Activated gamma-delta T cell treated with Interleukin-2 at 50 U/mL for 16 hours (primary cell): ENCODE data around the gene RPS8.
A peak's percentile ranks its signal among the peaks of the same experiment; 100 is the strongest.
"Not testable (repeated sequence)": the region's sequence is repeated elsewhere in the genome, so short reads cannot be mapped to it uniquely, and the experiment has no call there.

Source experiments
- DNase-seq: peaks from one replicate; pipeline ENCODE4 v3.0.0-alpha.2; 2020

Gene RPS8

GRCh38 chr1:44775078-44775929, at the start of gene RPS8:
Gene RPS8 (plus strand): TSS chr1:44775540. CDS start chr1:44775597, 57 bp downstream.
- peak; percentile 87 for DNase-seq

GRCh38 chr1:44730741-44731512, 44.4 kb upstream of the RPS8 start, which contains the start of gene RNU5D-1:
Gene RNU5D-1 (minus strand): TSS chr1:44731170.
- peak; percentile 96 for DNase-seq

GRCh38 chr1:44733365-44733764, 42.0 kb upstream of the RPS8 start:
- DNase-seq: no peak

- no peak for DNase-seq
Observed at GRCh38 chr1:44733784-44734183, 41.6 kb upstream of the RPS8 start.

- no peak for DNase-seq
Observed at GRCh38 chr1:44735992-44736391, 39.3 kb upstream of the RPS8 start.

- DNase-seq: not testable (repeated sequence)
Observed at GRCh38 chr1:44738953-44739306, 36.4 kb upstream of the RPS8 start.

- peak; percentile 94 for DNase-seq
Observed at GRCh38 chr1:44739307-44740178, 35.8 kb upstream of the RPS8 start, which contains the start of gene KIF2C. Gene KIF2C (plus strand): TSS chr1:44739837. CDS start chr1:44739933, 96 bp downstream.

- no peak for DNase-seq
Observed at GRCh38 chr1:44740179-44740617, 35.1 kb upstream of the RPS8 start.

GRCh38 chr1:44743211-44743610, 32.1 kb upstream of the RPS8 start:
- DNase-seq: no peak

- no peak for DNase-seq
Observed at GRCh38 chr1:44747878-44748277, 27.5 kb upstream of the RPS8 start.

GRCh38 chr1:44757420-44757819, 17.9 kb upstream of the RPS8 start:
- DNase-seq: no peak

GRCh38 chr1:44759077-44759476, 16.3 kb upstream of the RPS8 start:
- DNase-seq: no peak

- no peak for DNase-seq
Observed at GRCh38 chr1:44760876-44761275, 14.5 kb upstream of the RPS8 start.

- not testable (repeated sequence) for DNase-seq
Observed at GRCh38 chr1:44766421-44766820, 8.9 kb upstream of the RPS8 start.

GRCh38 chr1:44775930-44776729, 790 bp downstream of the RPS8 start:
- DNase-seq: peak; percentile 49

- DNase-seq: no peak
Observed at GRCh38 chr1:44776730-44777068, 1.4 kb downstream of the RPS8 start.

- DNase-seq: no peak
Observed at GRCh38 chr1:44777547-44777946, 2.2 kb downstream of the RPS8 start.

- DNase-seq: no peak
Observed at GRCh38 chr1:44777969-44778635, 2.8 kb downstream of the RPS8 start.

GRCh38 chr1:44778705-44779576, 3.6 kb downstream of the RPS8 start:
- DNase-seq: no peak

- no peak for DNase-seq
Observed at GRCh38 chr1:44780583-44781121, 5.3 kb downstream of the RPS8 start.
